Keratinocyte (primary cell): Measurements from ENCODE around the gene ADCK1. TPM values are rescaled to one million over a fixed set of nuclear protein-coding genes. Genes with fewer than 3 reads are reported as not detected.

Source experiments
- DNase-seq: peaks from one replicate; pipeline ENCODE4 v3.0.0-alpha.2; 2011; ENCODE audit warnings: low read depth, missing footprints, low spot score
- FAIRE-seq: peaks from 2 replicates; lab custom pipeline; 2011; peaks lifted over from hg19 to GRCh38; lab: Jason Lieb, UNC
- H2AFZ ChIP-seq: 2 replicates; pipeline ENCODE4 v1.6.0; 2012; ENCODE audit warnings: low read length, control low read depth, inconsistent platforms; ENCODE audit not compliant: control insufficient read depth
- H3K27ac ChIP-seq: 2 replicates; pipeline ENCODE4 v1.5.1; 2011; ENCODE audit warnings: low read length; ENCODE audit not compliant: control insufficient read depth, insufficient read depth
- H3K27me3 ChIP-seq: 3 replicates; pipeline ENCODE4 v1.6.0; 2011; ENCODE audit warnings: low read length; ENCODE audit not compliant: control insufficient read depth, insufficient read depth; ENCODE audit errors: extremely low read depth
- H3K36me3 ChIP-seq, 2 experiments: 2 replicates in 1 of 2; 3 replicates in 1 of 2; pipeline ENCODE4 v1.5.1; 2011; ENCODE audit warnings: low read length in 2 of 2, mild to moderate bottlenecking in 1 of 2; ENCODE audit not compliant: control insufficient read depth in 2 of 2, insufficient read depth in 2 of 2; ENCODE audit errors: extremely low read depth in 1 of 2
- H3K4me1 ChIP-seq: 3 replicates; pipeline ENCODE4 v1.5.1; 2011; ENCODE audit warnings: low read length; ENCODE audit not compliant: control insufficient read depth, insufficient read depth; ENCODE audit errors: extremely low read depth
- H3K4me2 ChIP-seq: 3 replicates; pipeline ENCODE4 v1.6.0; 2011; ENCODE audit warnings: low read depth, low read length; ENCODE audit not compliant: control insufficient read depth, insufficient read depth; ENCODE audit errors: extremely low read depth
- H3K4me3 ChIP-seq, 3 experiments: fragments of 200-600 bp in 1 of 3; sonication (generic) in 1 of 3; 2 replicates in 2 of 3; 3 replicates in 1 of 3; pipeline ENCODE4 v1.5.1; 2011 to 2016; ENCODE audit warnings: low read length in 3 of 3, mild to moderate bottlenecking in 3 of 3, control low read depth in 2 of 3, inconsistent platforms in 1 of 3, low read depth in 1 of 3, mixed read lengths in 1 of 3, mixed run types in 1 of 3, moderate library complexity in 1 of 3; ENCODE audit not compliant: control insufficient read depth in 2 of 3, insufficient read depth in 2 of 3; ENCODE audit errors: extremely low read depth in 1 of 3
- H3K79me2 ChIP-seq: 2 replicates; pipeline ENCODE4 v1.6.0; 2012; ENCODE audit warnings: low read length; ENCODE audit not compliant: control insufficient read depth, insufficient read depth
- H3K9ac ChIP-seq: 3 replicates; pipeline ENCODE4 v1.6.0; 2011; ENCODE audit warnings: low read length; ENCODE audit not compliant: control insufficient read depth, insufficient read depth; ENCODE audit errors: extremely low read depth
- H3K9me1 ChIP-seq: 3 replicates; pipeline ENCODE4 v1.6.0; 2011; ENCODE audit warnings: low read length; ENCODE audit not compliant: control insufficient read depth, insufficient read depth; ENCODE audit errors: extremely low read depth
- H3K9me3 ChIP-seq: 2 replicates; pipeline ENCODE4 v1.5.1; 2012; ENCODE audit warnings: low read depth, low read length; ENCODE audit not compliant: control insufficient read depth
- H4K20me1 ChIP-seq: 3 replicates; pipeline ENCODE4 v1.6.0; 2011; ENCODE audit warnings: low read length; ENCODE audit not compliant: control insufficient read depth, insufficient read depth; ENCODE audit errors: extremely low read depth
- EZH2 ChIP-seq: IDR thresholded peaks from one replicate; pipeline ENCODE4 v1.6.1; 2012; ENCODE audit warnings: inconsistent platforms, mild to moderate bottlenecking, low read length, moderate library complexity
- dilution Hi-C: fragments of 300-500 bp; cut with MboI; formaldehyde crosslinking; loops from one replicate; pipeline ENCODE4 v1.7.0; 2020; ENCODE audit warnings: low sequenced_read_pairs; ENCODE audit not compliant: extremely low pct_ligation_motif_present
- polyA plus RNA-seq, 5 experiments: library from polyadenylated mRNA; depleted of rRNA in 3 of 5; stranded (reverse) in 3 of 5; stranded (forward) in 1 of 5; unstranded in 1 of 5; fragments of >200 nt; gene quantifications; 1 replicate in 1 of 5; 2 replicates in 3 of 5; 3 replicates in 1 of 5; pipeline versions ENCODE4 v1.2.1 to v1.2.3, GENCODE V29; 2011 to 2012; ENCODE audit warnings: missing spikeins in 2 of 5, low read depth in 1 of 5, low replicate concordance in 1 of 5
- TF ChIP-seq, protein P1 (sequence below), 3 experiments: IDR thresholded peaks in 1 of 3; conservative IDR thresholded peaks in 1 of 3; optimal IDR thresholded peaks in 1 of 3; 2 replicates in 2 of 3; 3 replicates in 1 of 3; pipeline versions ENCODE3 to v1.5.1; 2011; ENCODE audit warnings: low read length in 3 of 3, mild to moderate bottlenecking in 3 of 3, moderate library complexity in 2 of 3, control low read depth in 1 of 3, inconsistent platforms in 1 of 3; ENCODE audit not compliant: insufficient read depth in 2 of 3; ENCODE audit errors: extremely low read depth in 1 of 3

Gene ADCK1
- polyA plus RNA-seq, 1 donor (not counting 4 experiments of a cell fraction or from before 2014, with no cell fraction given), result 4.9 TPM

- FAIRE-seq, result peak; percentile 74
- Histone ChIP-seq H2AFZ (no peak overlapping the region), H3K27ac (no peak overlapping the region), H3K9me3 (no peaks in the 10 kb centered on the region), H3K9me1 (peaks cover 3% of the 10 kb centered on the region), H4K20me1 (peaks cover 2% of the 10 kb centered on the region), H3K36me3 (no peaks in the 10 kb centered on the region), H3K4me1 (no peaks in the 10 kb centered on the region), H3K4me3 (no peak overlapping the region), H3K79me2 (no peaks in the 10 kb centered on the region), H3K27me3 (no peaks in the 10 kb centered on the region), H3K9ac (no peak overlapping the region), H3K4me2 (no peak overlapping the region)
- dilution Hi-C loops, result no loop called here
- DNase-seq, result peak; percentile 23
- no peak for TF ChIP-seq EZH2
- TF ChIP-seq, protein P1, sequence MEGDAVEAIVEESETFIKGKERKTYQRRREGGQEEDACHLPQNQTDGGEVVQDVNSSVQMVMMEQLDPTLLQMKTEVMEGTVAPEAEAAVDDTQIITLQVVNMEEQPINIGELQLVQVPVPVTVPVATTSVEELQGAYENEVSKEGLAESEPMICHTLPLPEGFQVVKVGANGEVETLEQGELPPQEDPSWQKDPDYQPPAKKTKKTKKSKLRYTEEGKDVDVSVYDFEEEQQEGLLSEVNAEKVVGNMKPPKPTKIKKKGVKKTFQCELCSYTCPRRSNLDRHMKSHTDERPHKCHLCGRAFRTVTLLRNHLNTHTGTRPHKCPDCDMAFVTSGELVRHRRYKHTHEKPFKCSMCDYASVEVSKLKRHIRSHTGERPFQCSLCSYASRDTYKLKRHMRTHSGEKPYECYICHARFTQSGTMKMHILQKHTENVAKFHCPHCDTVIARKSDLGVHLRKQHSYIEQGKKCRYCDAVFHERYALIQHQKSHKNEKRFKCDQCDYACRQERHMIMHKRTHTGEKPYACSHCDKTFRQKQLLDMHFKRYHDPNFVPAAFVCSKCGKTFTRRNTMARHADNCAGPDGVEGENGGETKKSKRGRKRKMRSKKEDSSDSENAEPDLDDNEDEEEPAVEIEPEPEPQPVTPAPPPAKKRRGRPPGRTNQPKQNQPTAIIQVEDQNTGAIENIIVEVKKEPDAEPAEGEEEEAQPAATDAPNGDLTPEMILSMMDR (optimal IDR thresholded peaks at IDR 0.05 in 1 of 3, IDR thresholded peaks at IDR 0.05 in 1 of 3, conservative IDR thresholded peaks at IDR 0.05 in 1 of 3; ENCODE audit: extremely low read depth in 1 of 3, insufficient read depth in 2 of 3, low read length in 3 of 3), result peak; percentile 88 to 98 (median 94)
Measured at GRCh38 chr14:77862154-77862786, 62.4 kb downstream of the ADCK1 start.

GRCh38 chr14:77864085-77864484 is 64.2 kb downstream of the ADCK1 start:
- H3K9me1 ChIP-seq, result peaks cover 3% of the 10 kb centered on the region
- FAIRE-seq (no peak), DNase-seq (no peak)
- H3K36me3 ChIP-seq, result peaks cover 0 to 2% of the 10 kb centered on the region in 2 experiments
- no peaks in the 10 kb centered on the region for H3K4me1 ChIP-seq
- dilution Hi-C loops, result no loop called here
- TF ChIP-seq, protein P1 (optimal IDR thresholded peaks at IDR 0.05 in 1 of 3, IDR thresholded peaks at IDR 0.05 in 1 of 3, conservative IDR thresholded peaks at IDR 0.05 in 1 of 3; ENCODE audit: extremely low read depth in 1 of 3, insufficient read depth in 2 of 3, low read length in 3 of 3), result no peak
- no peak for TF ChIP-seq EZH2
- H3K4me2 ChIP-seq, result no peak overlapping the region
- no peak overlapping the region for H2AFZ ChIP-seq
- H3K79me2 ChIP-seq, result no peaks in the 10 kb centered on the region
- no peaks in the 10 kb centered on the region for H3K27me3 ChIP-seq
- peaks cover 2% of the 10 kb centered on the region for H4K20me1 ChIP-seq
- no peak overlapping the region for H3K9ac ChIP-seq
- no peak overlapping the region for H3K4me3 ChIP-seq
- H3K27ac ChIP-seq, result no peak overlapping the region
- no peaks in the 10 kb centered on the region for H3K9me3 ChIP-seq
